ENCODE data around the gene FLRT2.

FLRT2 gene

GRCh38 chr14:85529803-85530574 lies at the start of gene FLRT2:
TSS of gene FLRT2 (plus strand) at chr14:85530144. CDS start at chr14:85621515, 91,371 bp downstream.
- no peak for DNase-seq (ENCODE audit: low read depth)

- no peak for DNase-seq (ENCODE audit: low read depth)
Measured at GRCh38 chr14:85481471-85481870, 48.5 kb upstream of the FLRT2 start.

- no peak for DNase-seq (ENCODE audit: low read depth)
Measured at GRCh38 chr14:85482552-85482951, 47.4 kb upstream of the FLRT2 start.

- no peak for DNase-seq (ENCODE audit: low read depth)
Measured at GRCh38 chr14:85483037-85483436, 46.9 kb upstream of the FLRT2 start.

GRCh38 chr14:85483652-85484051 lies 46.3 kb upstream of the FLRT2 start:
- DNase-seq (ENCODE audit: low read depth), result no peak

- DNase-seq (ENCODE audit: low read depth), result no peak
Measured at GRCh38 chr14:85487215-85487614, 42.7 kb upstream of the FLRT2 start.

GRCh38 chr14:85501751-85502150 lies 28.2 kb upstream of the FLRT2 start:
- no peak for DNase-seq (ENCODE audit: low read depth)

GRCh38 chr14:85508863-85509262 lies 21.1 kb upstream of the FLRT2 start:
- no peak for DNase-seq (ENCODE audit: low read depth)

- DNase-seq (ENCODE audit: low read depth), result no peak
Measured at GRCh38 chr14:85512451-85512850, 17.5 kb upstream of the FLRT2 start.

- no peak for DNase-seq (ENCODE audit: low read depth)
Measured at GRCh38 chr14:85514487-85514886, 15.5 kb upstream of the FLRT2 start.

- peak; percentile 62 for DNase-seq (ENCODE audit: low read depth)
Measured at GRCh38 chr14:85516239-85517113, 13.5 kb upstream of the FLRT2 start.

GRCh38 chr14:85517114-85517688 lies 12.7 kb upstream of the FLRT2 start:
- no peak for DNase-seq (ENCODE audit: low read depth)

- no peak for DNase-seq (ENCODE audit: low read depth)
Measured at GRCh38 chr14:85519661-85520305, 10.2 kb upstream of the FLRT2 start.

- no peak for DNase-seq (ENCODE audit: low read depth)
Measured at GRCh38 chr14:85520581-85520980, 9.4 kb upstream of the FLRT2 start.

- DNase-seq (ENCODE audit: low read depth), result no peak
Measured at GRCh38 chr14:85523624-85524023, 6.3 kb upstream of the FLRT2 start.

GRCh38 chr14:85527006-85527405 lies 2.9 kb upstream of the FLRT2 start:
- DNase-seq (ENCODE audit: low read depth), result no peak

- DNase-seq (ENCODE audit: low read depth), result no peak
Measured at GRCh38 chr14:85527445-85528035, 2.4 kb upstream of the FLRT2 start.

- peak; percentile 86 for DNase-seq (ENCODE audit: low read depth)
Measured at GRCh38 chr14:85528080-85528896, 1.7 kb upstream of the FLRT2 start.

- DNase-seq (ENCODE audit: low read depth), result peak; percentile 64
Measured at GRCh38 chr14:85528897-85529631, 880 bp upstream of the FLRT2 start.

- no peak for DNase-seq (ENCODE audit: low read depth)
Measured at GRCh38 chr14:85530626-85531025, 682 bp downstream of the FLRT2 start.

Measured in non-pigmented ciliary epithelial cell (primary cell).